Measurements from ENCODE around the gene ACBD6.

The ACBD6 gene

DNA sequence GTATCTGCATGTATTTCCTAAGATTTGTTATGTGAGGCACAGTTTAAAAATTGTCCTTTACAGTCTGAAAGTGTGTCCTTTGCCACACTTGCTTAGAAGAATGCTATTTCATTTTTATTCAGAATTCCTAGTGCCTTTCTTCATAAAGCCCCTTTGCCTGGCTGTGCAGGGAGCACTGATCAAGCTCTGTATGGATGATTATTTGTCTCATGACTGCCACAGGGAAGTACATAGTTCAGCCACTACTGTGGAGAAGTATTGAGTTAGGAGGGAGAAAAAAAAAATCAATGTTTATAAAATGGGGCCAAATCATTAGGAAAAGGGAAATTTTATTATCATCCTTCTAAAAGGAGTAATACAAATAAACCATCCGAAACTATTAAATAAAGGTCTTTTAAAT, 220.9 kb downstream of the ACBD6 start:
- no peak for DNase-seq (ENCODE audit: low read depth)
- H3K4me3 ChIP-seq (ENCODE audit: low read depth, low read length), result no peak overlapping the region
- TF ChIP-seq, protein P1, sequence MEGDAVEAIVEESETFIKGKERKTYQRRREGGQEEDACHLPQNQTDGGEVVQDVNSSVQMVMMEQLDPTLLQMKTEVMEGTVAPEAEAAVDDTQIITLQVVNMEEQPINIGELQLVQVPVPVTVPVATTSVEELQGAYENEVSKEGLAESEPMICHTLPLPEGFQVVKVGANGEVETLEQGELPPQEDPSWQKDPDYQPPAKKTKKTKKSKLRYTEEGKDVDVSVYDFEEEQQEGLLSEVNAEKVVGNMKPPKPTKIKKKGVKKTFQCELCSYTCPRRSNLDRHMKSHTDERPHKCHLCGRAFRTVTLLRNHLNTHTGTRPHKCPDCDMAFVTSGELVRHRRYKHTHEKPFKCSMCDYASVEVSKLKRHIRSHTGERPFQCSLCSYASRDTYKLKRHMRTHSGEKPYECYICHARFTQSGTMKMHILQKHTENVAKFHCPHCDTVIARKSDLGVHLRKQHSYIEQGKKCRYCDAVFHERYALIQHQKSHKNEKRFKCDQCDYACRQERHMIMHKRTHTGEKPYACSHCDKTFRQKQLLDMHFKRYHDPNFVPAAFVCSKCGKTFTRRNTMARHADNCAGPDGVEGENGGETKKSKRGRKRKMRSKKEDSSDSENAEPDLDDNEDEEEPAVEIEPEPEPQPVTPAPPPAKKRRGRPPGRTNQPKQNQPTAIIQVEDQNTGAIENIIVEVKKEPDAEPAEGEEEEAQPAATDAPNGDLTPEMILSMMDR (IDR thresholded peaks at IDR 0.05; ENCODE audit: low read depth, low read length, missing control alignments), result no peak

DNA sequence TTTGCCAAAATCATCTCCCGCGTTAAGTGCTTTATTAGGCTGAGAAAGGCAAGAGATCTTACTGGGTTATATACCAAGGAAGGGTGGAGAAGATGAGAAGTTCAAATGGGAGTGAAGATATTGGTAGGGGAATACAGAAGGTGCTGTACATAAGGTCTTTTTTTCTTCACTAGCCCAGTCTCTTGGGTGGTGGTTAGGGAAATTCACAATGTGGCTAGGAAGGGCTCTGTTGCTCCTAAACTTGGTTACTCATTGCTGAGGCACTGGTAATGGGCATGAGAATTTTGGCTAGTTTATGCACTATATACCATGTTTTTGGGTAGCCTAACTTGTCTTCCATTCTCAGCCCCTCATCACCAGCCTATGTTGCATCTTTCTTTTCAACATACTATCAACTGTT, 221.8 kb downstream of the ACBD6 start:
- no peak for DNase-seq (ENCODE audit: low read depth)
- H3K4me3 ChIP-seq (ENCODE audit: low read depth, low read length), result no peak overlapping the region
- TF ChIP-seq, protein P1 (IDR thresholded peaks at IDR 0.05; ENCODE audit: low read depth, low read length, missing control alignments), result no peak

DNA sequence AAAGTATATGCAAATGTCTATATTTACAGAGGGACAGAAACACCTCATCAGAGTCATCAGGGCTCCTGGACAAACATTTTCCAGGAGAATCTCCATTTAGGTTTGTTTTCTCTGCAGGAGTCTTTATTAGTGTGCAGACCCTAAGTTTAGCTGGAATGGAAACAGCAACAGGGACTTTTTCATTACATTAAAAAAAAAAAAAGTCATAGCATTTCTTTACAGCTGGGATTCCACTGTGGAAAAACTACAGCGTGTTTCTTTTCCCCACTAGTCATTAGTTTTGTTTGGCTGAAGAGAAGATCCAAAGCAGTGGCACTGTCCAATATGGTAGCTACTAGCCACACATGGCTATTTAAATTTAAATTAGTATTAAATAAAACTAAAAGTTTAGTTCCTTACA, 222.7 kb downstream of the ACBD6 start:
- H3K4me3 ChIP-seq (ENCODE audit: low read depth, low read length), result no peak overlapping the region
- no peak for DNase-seq (ENCODE audit: low read depth)
- TF ChIP-seq, protein P1 (IDR thresholded peaks at IDR 0.05; ENCODE audit: low read depth, low read length, missing control alignments), result no peak

DNA sequence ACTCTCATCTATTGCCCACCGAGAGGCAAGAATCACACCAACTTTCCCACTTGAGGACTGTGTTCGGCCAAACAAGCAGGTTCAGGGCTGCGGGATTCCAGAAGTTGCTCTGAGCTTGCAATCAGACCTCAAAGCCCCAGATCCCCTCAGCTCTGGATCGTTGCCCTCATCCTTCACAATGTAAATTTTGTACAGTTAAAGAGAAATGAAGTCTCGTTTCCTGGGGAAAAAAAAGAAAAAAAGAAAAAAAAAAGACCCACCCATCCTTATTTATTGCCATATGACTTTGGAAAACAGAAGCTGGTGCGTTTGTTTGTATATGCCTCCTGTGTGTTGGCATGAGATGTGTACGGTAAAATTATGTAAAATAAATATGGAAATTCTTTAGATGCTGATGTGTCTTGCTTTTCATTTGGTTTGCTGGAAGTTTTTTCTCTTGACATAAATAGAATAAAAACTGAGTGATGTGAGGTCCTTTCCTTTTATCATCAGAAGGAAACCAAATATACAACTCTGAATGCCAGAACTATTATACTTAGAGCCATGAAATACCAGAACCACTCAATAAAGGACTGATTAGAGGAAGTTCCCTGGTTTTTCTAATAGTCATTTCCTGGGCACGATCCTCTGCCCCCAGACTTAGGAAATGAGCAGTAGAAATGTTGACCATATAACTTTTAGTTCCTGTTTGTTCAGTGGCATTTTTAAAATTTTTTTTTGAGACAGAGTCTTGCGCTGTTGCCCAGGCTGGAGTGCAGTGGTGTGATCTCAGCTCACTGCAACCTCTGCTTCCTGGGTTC, 223.6 kb downstream of the ACBD6 start:
- no peak for DNase-seq (ENCODE audit: low read depth)
- TF ChIP-seq, protein P1 (IDR thresholded peaks at IDR 0.05; ENCODE audit: low read depth, low read length, missing control alignments), result no peak
- no peak overlapping the region for H3K4me3 ChIP-seq (ENCODE audit: low read depth, low read length)

DNA sequence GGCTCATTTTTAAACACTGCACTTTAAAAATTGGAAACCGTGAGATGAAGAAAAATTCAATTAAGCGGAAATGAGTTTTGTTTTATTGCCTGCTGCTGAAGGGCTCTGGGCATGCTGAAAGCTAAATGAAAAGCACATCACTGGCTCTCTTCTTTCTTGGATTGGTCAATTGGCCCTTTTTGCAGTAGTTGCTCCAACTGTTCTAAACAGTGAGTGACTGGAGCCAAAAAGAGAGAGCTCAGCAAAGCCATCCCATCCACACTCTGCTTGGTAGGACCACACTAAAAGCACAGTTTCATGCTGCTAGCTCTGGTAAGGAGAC, 224.2 kb downstream of the ACBD6 start:
- DNase-seq (ENCODE audit: low read depth), result no peak
- H3K4me3 ChIP-seq (ENCODE audit: low read depth, low read length), result no peak overlapping the region
- TF ChIP-seq, protein P1 (IDR thresholded peaks at IDR 0.05; ENCODE audit: low read depth, low read length, missing control alignments), result no peak

DNA sequence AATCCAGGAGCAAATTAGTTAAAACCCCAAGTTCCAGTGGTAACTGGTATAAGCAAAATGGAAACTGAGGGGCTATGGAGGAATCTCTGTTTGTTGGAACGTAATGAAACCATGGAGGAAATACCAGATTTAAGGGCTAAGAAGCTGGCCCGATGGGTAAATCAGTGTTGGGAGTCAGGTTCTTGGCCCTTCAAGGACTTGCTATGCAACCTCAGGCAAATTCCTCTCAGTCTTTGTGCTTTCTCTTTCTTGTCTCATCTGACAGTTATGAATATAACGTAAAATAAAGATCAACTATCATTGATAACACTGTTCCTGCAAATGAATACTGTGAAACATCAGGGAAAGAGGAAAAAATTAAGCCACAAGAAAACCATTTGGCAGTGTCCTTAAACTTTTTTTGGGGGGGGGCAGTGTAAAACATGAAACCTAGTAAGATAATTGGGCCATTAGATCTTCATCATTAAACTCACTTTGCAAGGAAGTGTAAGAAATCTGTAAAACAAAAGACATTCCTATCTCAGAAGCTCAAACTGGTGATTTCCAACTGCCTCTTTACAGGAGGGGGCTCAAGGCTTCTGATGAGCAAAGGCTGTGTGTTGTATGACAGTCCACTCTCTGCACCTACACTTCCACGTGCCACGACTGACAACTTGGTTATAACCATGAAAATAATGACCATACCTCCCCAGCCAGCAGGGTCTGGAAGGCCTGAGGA, 224.7 kb downstream of the ACBD6 start:
- DNase-seq (ENCODE audit: low read depth), result no peak
- H3K4me3 ChIP-seq (ENCODE audit: low read depth, low read length), result no peak overlapping the region
- TF ChIP-seq, protein P1 (IDR thresholded peaks at IDR 0.05; ENCODE audit: low read depth, low read length, missing control alignments), result no peak
